ENCODE results near the gene USP35.
"Not testable (repeated sequence)": the region's sequence is repeated elsewhere in the genome, so short reads cannot be mapped to it uniquely, and the experiment has no call there.

USP35 gene

GRCh38 chr11:78170874-78171549 lies 17.7 kb upstream of the USP35 start:
- DNase-seq: no peak

GRCh38 chr11:78171951-78172350 lies 16.8 kb upstream of the USP35 start:
- DNase-seq: no peak

- not testable (repeated sequence) for DNase-seq
These were observed 12.9 kb upstream of the USP35 start for GRCh38 chr11:78175862-78176261.

- DNase-seq: no peak
These were observed 12.0 kb upstream of the USP35 start for GRCh38 chr11:78176605-78177141.

GRCh38 chr11:78177216-78177615 lies 11.5 kb upstream of the USP35 start:
- no peak for DNase-seq

GRCh38 chr11:78179459-78180071 lies 9.2 kb upstream of the USP35 start:
- no peak for DNase-seq

- no peak for DNase-seq
These were observed 8.0 kb upstream of the USP35 start for GRCh38 chr11:78180751-78181150.

- DNase-seq: no peak
These were observed 7.5 kb upstream of the USP35 start for GRCh38 chr11:78181185-78181584.

GRCh38 chr11:78187366-78188285 lies 1.1 kb upstream of the USP35 start:
- DNase-seq: no peak

- no peak for DNase-seq
These were observed 530 bp downstream of the USP35 start for GRCh38 chr11:78189174-78189724.

- DNase-seq: no peak
These were observed 1.1 kb downstream of the USP35 start for GRCh38 chr11:78189851-78190250.

GRCh38 chr11:78190374-78190773 lies 1.7 kb downstream of the USP35 start:
- no peak for DNase-seq

- DNase-seq: no peak
These were observed 2.3 kb downstream of the USP35 start for GRCh38 chr11:78190871-78191538.

- DNase-seq: no peak
These were observed 3.6 kb downstream of the USP35 start for GRCh38 chr11:78192223-78192719.

GRCh38 chr11:78192911-78193351 lies 4.2 kb downstream of the USP35 start:
- DNase-seq: no peak

- DNase-seq: no peak
These were observed 5.1 kb downstream of the USP35 start for GRCh38 chr11:78193806-78194205.

GRCh38 chr11:78194490-78194889 lies 5.8 kb downstream of the USP35 start:
- DNase-seq: no peak

- no peak for DNase-seq
These were observed 7.3 kb downstream of the USP35 start for GRCh38 chr11:78195917-78196560.

GRCh38 chr11:78196661-78197091 lies 8.0 kb downstream of the USP35 start:
- no peak for DNase-seq

- DNase-seq: no peak
These were observed 9.1 kb downstream of the USP35 start for GRCh38 chr11:78197816-78198215.

- no peak for DNase-seq
These were observed 10.4 kb downstream of the USP35 start for GRCh38 chr11:78199015-78199652.

Data from activated CD4-positive, alpha-beta T cell treated with anti-CD3 and anti-CD28 coated beads, Interleukin-10, Interleukin-2, amounts not matched to agents 100 ng/mL and 50 ng/mL, durations not matched to agents 16 hours and 8 hours (primary cell).